HG03469 (cell line): ENCODE data around the gene SATL1.
"Not testable (repeated sequence)": the region's sequence is repeated elsewhere in the genome, so short reads cannot be mapped to it uniquely, and the experiment has no call there.

Experiments
- ATAC-seq: cut with Tn5 transposase; IDR thresholded peaks from one replicate; pipeline ENCODE4 v1.9.1; 2021; ENCODE audit warnings: mild to moderate bottlenecking, moderate library complexity, moderate number of reproducible peaks; ENCODE audit not compliant: unreplicated experiment

Gene SATL1

GRCh38 chrX:85243761-85244449 is at the start of gene SATL1, which contains the start of gene ZNF711:
Gene SATL1 (minus strand): TSS chrX:85243779. CDS start chrX:85108968, 134,811 bp downstream.
Gene ZNF711 (plus strand): TSS chrX:85243991. CDS start chrX:85247573, 3,582 bp downstream.
- ATAC-seq, result peak; percentile 36

GRCh38 chrX:85288992-85289723 is 45.6 kb upstream of the SATL1 start:
- ATAC-seq, result peak; percentile 86

GRCh38 chrX:85285286-85285685 is 41.7 kb upstream of the SATL1 start:
- ATAC-seq, result not testable (repeated sequence)

- peak; percentile 32 for ATAC-seq
These were observed 1.1 kb upstream of the SATL1 start for GRCh38 chrX:85244450-85245211.

GRCh38 chrX:85243155-85243554 is 424 bp downstream of the SATL1 start:
- ATAC-seq, result no peak

GRCh38 chrX:85223359-85223758 is 20.2 kb downstream of the SATL1 start:
- no peak for ATAC-seq

GRCh38 chrX:85221361-85221760 is 22.2 kb downstream of the SATL1 start:
- ATAC-seq, result no peak

- no peak for ATAC-seq
These were observed 27.6 kb downstream of the SATL1 start for GRCh38 chrX:85215946-85216345.

- no peak for ATAC-seq
These were observed 29.6 kb downstream of the SATL1 start for GRCh38 chrX:85213792-85214530.

GRCh38 chrX:85203461-85203970 is 40.1 kb downstream of the SATL1 start:
- no peak for ATAC-seq

- no peak for ATAC-seq
These were observed 47.3 kb downstream of the SATL1 start for GRCh38 chrX:85196319-85196718.

- ATAC-seq, result no peak
These were observed 83.9 kb downstream of the SATL1 start for GRCh38 chrX:85159644-85160043.

GRCh38 chrX:85140964-85141363 is 102.6 kb downstream of the SATL1 start:
- ATAC-seq, result peak; percentile 44

GRCh38 chrX:85139422-85139821 is 104.2 kb downstream of the SATL1 start:
- no peak for ATAC-seq

GRCh38 chrX:85136409-85136808 is 107.2 kb downstream of the SATL1 start:
- ATAC-seq, result no peak

- no peak for ATAC-seq
These were observed 128.3 kb downstream of the SATL1 start for GRCh38 chrX:85115252-85115651.

- ATAC-seq, result no peak
These were observed 128.8 kb downstream of the SATL1 start for GRCh38 chrX:85114776-85115175.

GRCh38 chrX:85114171-85114570 is 129.4 kb downstream of the SATL1 start:
- no peak for ATAC-seq

- no peak for ATAC-seq
These were observed 129.8 kb downstream of the SATL1 start for GRCh38 chrX:85113746-85114145.

GRCh38 chrX:85112293-85112692 is 131.3 kb downstream of the SATL1 start:
- no peak for ATAC-seq

- no peak for ATAC-seq
These were observed 132.2 kb downstream of the SATL1 start for GRCh38 chrX:85111347-85111746.
